ENCODE data around the gene SREK1IP1. TPM values are rescaled to one million over a fixed set of nuclear protein-coding genes. Genes with fewer than 3 reads are reported as not detected.

SREK1IP1 gene
- total RNA-seq, 1 experiment from 2014 or later = 25.5 TPM

DNA sequence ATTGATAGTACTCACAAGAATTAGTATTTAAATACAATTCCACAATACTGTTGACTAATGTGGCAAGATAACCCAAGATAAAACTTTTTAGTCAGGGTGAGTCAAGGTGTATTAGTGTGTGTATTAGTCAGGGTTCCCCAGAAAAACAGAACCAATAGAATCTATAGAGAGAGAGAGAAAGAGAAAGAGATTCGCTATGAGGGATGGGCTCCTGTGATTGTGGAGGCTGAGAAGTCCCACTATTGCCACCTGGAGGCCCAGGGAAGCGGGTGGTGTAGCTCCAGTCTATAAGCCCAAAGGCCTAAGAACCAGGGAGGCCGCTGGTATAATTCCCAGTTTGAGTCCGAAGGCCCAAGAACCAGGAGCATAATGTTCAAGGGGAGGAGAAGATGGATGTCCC is 88.2 kb downstream of the SREK1IP1 start:
- intact Hi-C loops (cut with micrococcal nuclease) = no loop called here
- H3K9me3 ChIP-seq (ENCODE audit: control insufficient read depth in 1 of 2, insufficient read depth in 1 of 2, low read depth in 1 of 2, low read length in 2 of 2) = no peaks in the 10 kb centered on the region
- H3K27ac ChIP-seq (ENCODE audit: low read depth, low read length) = no peak overlapping the region
- no peaks in the 10 kb centered on the region for H3K9me2 ChIP-seq (ENCODE audit: insufficient read depth)
- POLR2A ChIA-PET = no interaction called here
- no peak overlapping the region for H3K9ac ChIP-seq (ENCODE audit: low read length)
- no peaks in the 10 kb centered on the region for H3K4me1 ChIP-seq (ENCODE audit: control insufficient read depth in 1 of 2, insufficient read depth in 2 of 2, low read length in 2 of 2)
- no peak for TF ChIP-seq EZH2phosphoT487 (IDR thresholded peaks at IDR 0.05; ENCODE audit: borderline replicate concordance)
- TF ChIP-seq, protein P1, sequence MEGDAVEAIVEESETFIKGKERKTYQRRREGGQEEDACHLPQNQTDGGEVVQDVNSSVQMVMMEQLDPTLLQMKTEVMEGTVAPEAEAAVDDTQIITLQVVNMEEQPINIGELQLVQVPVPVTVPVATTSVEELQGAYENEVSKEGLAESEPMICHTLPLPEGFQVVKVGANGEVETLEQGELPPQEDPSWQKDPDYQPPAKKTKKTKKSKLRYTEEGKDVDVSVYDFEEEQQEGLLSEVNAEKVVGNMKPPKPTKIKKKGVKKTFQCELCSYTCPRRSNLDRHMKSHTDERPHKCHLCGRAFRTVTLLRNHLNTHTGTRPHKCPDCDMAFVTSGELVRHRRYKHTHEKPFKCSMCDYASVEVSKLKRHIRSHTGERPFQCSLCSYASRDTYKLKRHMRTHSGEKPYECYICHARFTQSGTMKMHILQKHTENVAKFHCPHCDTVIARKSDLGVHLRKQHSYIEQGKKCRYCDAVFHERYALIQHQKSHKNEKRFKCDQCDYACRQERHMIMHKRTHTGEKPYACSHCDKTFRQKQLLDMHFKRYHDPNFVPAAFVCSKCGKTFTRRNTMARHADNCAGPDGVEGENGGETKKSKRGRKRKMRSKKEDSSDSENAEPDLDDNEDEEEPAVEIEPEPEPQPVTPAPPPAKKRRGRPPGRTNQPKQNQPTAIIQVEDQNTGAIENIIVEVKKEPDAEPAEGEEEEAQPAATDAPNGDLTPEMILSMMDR (IDR thresholded peaks at IDR 0.05 in 2 of 3, conservative IDR thresholded peaks at IDR 0.05 in 1 of 3; ENCODE audit: borderline replicate concordance in 1 of 3, insufficient read depth in 1 of 3, low read depth in 2 of 3, low read length in 2 of 3) = peak in 2 of 3 experiments; percentile 40 to 47; a peak in 4 of 6 replicates
- TF ChIP-seq CEBPB (IDR thresholded peaks at IDR 0.05; ENCODE audit: low read depth) = no peak
- TF ChIP-seq RAD21 (IDR thresholded peaks at IDR 0.05; ENCODE audit: low read depth) = 0 out of 2 replicates have a peak, but pooled peaks have one; percentile 16
- no peaks in the 10 kb centered on the region for H3K27me3 ChIP-seq (ENCODE audit: insufficient read depth, low read length)
- peak; percentile 83 for ATAC-seq
- no peak for DNase-seq (ENCODE audit: low read depth, low spot score)
- no TSS peak for BruUV-seq (replicated peaks)
- RAD21 ChIA-PET (ENCODE audit: low non-redundant PET in 1 of 2, low total read pairs in 2 of 2, uncharacterized antibody in 2 of 2, unreplicated experiment in 2 of 2) = no interaction called here
- H3K79me2 ChIP-seq (ENCODE audit: insufficient read depth, low read length) = no peaks in the 10 kb centered on the region
- no peak overlapping the region for H3K4me3 ChIP-seq (replicated peaks in 1 of 2; ENCODE audit: low read depth in 1 of 2, low read length in 2 of 2)
- no peaks in the 10 kb centered on the region for H3K36me3 ChIP-seq (ENCODE audit: control insufficient read depth in 1 of 2, insufficient read depth in 2 of 2, low read length in 2 of 2)
- CTCF ChIA-PET = interaction anchor here (1.1 to 1.6 kb wide), 2 partner anchors 21 to 43 kb away, joined by 3 to 4 read pairs; no protein-coding TSS in a partner anchor
- H2AFZ ChIP-seq (ENCODE audit: low read depth, low read length, poor library complexity, severe bottlenecking) = no peak overlapping the region
- H4K20me1 ChIP-seq (ENCODE audit: insufficient read depth) = no peaks in the 10 kb centered on the region
- no peak overlapping the region for H3K4me2 ChIP-seq (ENCODE audit: low read length)

DNA sequence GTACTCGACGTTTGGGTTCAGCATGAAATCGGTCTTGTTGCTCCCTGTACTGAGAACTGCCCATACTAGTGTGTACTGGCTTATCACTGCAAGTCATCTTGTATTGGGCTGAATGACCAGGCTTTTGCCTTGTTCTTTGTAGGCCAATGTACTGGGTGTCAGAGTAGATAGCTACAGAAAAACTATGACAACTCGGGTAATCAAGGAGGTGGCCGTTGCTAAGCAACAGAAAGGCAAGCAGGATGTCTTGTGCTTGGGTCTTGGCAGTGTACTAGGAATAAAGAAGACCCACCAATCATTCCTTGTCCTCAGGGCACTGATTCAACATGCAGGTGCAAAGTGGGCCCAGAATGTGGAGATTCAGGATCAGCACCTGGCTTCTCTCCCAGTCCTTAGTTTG is 90.1 kb downstream of the SREK1IP1 start:
- no TSS peak for BruUV-seq (replicated peaks)
- Histone ChIP-seq H3K9me3 (ENCODE audit: control insufficient read depth in 1 of 2, insufficient read depth in 1 of 2, low read depth in 1 of 2, low read length in 2 of 2) (no peaks in the 10 kb centered on the region), H3K79me2 (ENCODE audit: insufficient read depth, low read length) (no peaks in the 10 kb centered on the region), H3K27me3 (ENCODE audit: insufficient read depth, low read length) (no peaks in the 10 kb centered on the region), H3K9ac (ENCODE audit: low read length) (no peak overlapping the region), H3K4me2 (ENCODE audit: low read length) (no peak overlapping the region), H3K9me2 (ENCODE audit: insufficient read depth) (no peaks in the 10 kb centered on the region), H3K27ac (ENCODE audit: low read depth, low read length) (no peak overlapping the region), H3K4me1 (ENCODE audit: control insufficient read depth in 1 of 2, insufficient read depth in 2 of 2, low read length in 2 of 2) (no peaks in the 10 kb centered on the region), H3K4me3 (replicated peaks in 1 of 2; ENCODE audit: low read depth in 1 of 2, low read length in 2 of 2) (no peak overlapping the region), H4K20me1 (ENCODE audit: insufficient read depth) (no peaks in the 10 kb centered on the region), H3K36me3 (ENCODE audit: control insufficient read depth in 1 of 2, insufficient read depth in 2 of 2, low read length in 2 of 2) (no peaks in the 10 kb centered on the region), H2AFZ (ENCODE audit: low read depth, low read length, poor library complexity, severe bottlenecking) (no peak overlapping the region)
- ATAC-seq = no peak
- no peak for DNase-seq (ENCODE audit: low read depth, low spot score)
- POLR2A ChIA-PET = no interaction called here
- RAD21 ChIA-PET (ENCODE audit: low non-redundant PET in 1 of 2, low total read pairs in 2 of 2, uncharacterized antibody in 2 of 2, unreplicated experiment in 2 of 2) = no interaction called here
- CTCF ChIA-PET = no interaction called here
- TF ChIP-seq FOSL1 (IDR thresholded peaks at IDR 0.05; ENCODE audit: low read depth) (no peak), SRF (IDR thresholded peaks at IDR 0.05; ENCODE audit: low read depth) (no peak), CBX3 (IDR thresholded peaks at IDR 0.05; ENCODE audit: low read depth) (no peak), ELF1 (IDR thresholded peaks at IDR 0.05; ENCODE audit: borderline replicate concordance, low read depth) (no peak), SIN3A (IDR thresholded peaks at IDR 0.05; ENCODE audit: low read depth) (no peak), TCF7L2 (IDR thresholded peaks at IDR 0.05; ENCODE audit: borderline replicate concordance, extremely low read depth, insufficient read depth, insufficient read length) (no peak), RAD21 (IDR thresholded peaks at IDR 0.05; ENCODE audit: low read depth) (no peak), CEBPB (IDR thresholded peaks at IDR 0.05; ENCODE audit: low read depth) (no peak), YY1 (IDR thresholded peaks at IDR 0.05; ENCODE audit: extremely low read depth, insufficient replicate concordance, low read depth, low read length) (no peak), POLR2AphosphoS5 (IDR thresholded peaks at IDR 0.05; ENCODE audit: low read depth, low read length) (no peak), EZH2 (IDR thresholded peaks at IDR 0.05) (no peak), JUND (IDR thresholded peaks at IDR 0.05) (no peak), EZH2phosphoT487 (IDR thresholded peaks at IDR 0.05; ENCODE audit: borderline replicate concordance) (no peak), SP1 (IDR thresholded peaks at IDR 0.05; ENCODE audit: low read depth) (no peak)
- TF ChIP-seq, protein P1 (IDR thresholded peaks at IDR 0.05 in 2 of 3, conservative IDR thresholded peaks at IDR 0.05 in 1 of 3; ENCODE audit: borderline replicate concordance in 1 of 3, insufficient read depth in 1 of 3, low read depth in 2 of 3, low read length in 2 of 3) = no peak
- intact Hi-C loops (cut with micrococcal nuclease) = no loop called here
